GM20000 (cell line): ENCODE results near the gene AMOTL2.

ENCODE experiments used
- DNase-seq: peaks from one replicate; pipeline ENCODE4 v3.0.0; 2012; ENCODE audit warnings: low spot score
- TF ChIP-seq, protein P1 (sequence below): IDR thresholded peaks from 2 replicates; pipeline ENCODE4 v1.5.1; 2012; ENCODE audit warnings: mild to moderate bottlenecking, control low read depth; ENCODE audit errors: extremely low read depth, missing control alignments

Gene AMOTL2

GRCh38 chr3:134355416-134355815 is 18.8 kb downstream of the AMOTL2 start:
- DNase-seq, result no peak
- TF ChIP-seq, protein P1, sequence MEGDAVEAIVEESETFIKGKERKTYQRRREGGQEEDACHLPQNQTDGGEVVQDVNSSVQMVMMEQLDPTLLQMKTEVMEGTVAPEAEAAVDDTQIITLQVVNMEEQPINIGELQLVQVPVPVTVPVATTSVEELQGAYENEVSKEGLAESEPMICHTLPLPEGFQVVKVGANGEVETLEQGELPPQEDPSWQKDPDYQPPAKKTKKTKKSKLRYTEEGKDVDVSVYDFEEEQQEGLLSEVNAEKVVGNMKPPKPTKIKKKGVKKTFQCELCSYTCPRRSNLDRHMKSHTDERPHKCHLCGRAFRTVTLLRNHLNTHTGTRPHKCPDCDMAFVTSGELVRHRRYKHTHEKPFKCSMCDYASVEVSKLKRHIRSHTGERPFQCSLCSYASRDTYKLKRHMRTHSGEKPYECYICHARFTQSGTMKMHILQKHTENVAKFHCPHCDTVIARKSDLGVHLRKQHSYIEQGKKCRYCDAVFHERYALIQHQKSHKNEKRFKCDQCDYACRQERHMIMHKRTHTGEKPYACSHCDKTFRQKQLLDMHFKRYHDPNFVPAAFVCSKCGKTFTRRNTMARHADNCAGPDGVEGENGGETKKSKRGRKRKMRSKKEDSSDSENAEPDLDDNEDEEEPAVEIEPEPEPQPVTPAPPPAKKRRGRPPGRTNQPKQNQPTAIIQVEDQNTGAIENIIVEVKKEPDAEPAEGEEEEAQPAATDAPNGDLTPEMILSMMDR, result no peak

GRCh38 chr3:134354612-134355251 is 19.5 kb downstream of the AMOTL2 start:
- TF ChIP-seq, protein P1, result no peak
- DNase-seq, result no peak

DNA sequence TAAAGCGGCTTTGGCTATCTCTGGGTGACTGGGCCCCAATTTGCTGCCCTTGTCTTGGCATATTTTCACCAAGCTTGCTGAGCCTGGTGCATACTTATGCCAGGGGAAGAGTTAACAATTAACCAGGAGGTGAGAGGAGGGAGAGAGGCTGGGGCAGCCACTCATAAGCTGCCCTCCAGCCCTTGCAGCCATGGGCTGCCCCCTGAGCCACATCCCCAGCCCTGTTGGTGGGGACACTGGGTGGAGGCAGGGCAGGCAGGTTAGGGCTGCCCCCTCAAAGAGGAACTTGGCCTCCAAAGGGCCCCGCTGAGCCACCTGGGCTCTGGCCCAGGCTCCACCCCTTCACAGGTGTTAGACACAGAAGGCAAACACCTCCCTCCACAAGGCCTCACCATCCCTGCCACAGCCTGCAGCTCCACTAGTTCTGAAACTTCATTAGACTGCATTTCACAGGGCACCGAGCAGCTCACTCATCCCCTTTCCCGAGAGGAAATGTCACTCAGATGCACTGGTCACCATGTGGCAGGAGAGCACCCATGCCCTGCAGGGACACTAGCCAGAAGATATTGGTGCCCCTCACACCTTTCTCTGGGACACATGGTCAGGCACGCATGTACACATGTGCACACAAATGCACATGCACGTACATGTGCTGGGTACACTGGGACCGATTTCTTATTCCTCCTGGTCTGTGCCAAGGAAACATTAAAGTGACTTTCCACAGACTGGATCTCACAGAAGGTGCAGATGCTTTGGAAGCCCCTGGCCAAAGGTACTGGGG is 20.2 kb downstream of the AMOTL2 start:
- no peak for DNase-seq
- TF ChIP-seq, protein P1, result no peak

DNA sequence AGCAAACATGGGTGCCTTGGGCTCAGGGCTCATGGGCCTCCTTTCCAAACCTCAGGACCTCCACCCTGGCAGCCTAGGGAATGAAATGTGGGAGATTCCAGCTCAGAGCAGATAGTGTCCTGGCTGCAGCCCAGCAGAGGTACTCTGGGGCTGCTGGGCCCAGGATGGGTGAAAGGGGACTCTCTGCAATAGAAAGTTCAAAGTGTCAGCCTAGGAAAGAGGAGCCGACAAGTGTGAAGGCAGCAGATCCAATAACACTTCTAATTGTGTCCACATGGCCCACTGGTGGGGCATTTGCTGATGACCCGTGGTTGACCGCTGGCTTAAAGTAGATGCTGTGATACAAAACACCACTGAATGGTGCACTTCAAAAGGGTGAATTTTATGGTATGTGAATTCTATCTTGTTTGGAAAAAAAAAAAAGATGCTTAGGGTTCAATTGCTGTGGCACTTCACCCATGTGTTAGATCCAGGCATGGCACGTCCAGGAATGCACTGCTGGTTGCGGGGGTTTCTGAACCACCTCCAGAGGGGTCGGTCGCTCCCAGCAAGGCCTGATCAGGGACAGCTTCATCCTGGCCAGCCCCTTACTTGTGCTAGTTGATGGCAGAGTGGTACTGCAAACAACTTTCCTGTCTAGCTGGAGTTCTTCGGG is 20.9 kb downstream of the AMOTL2 start:
- TF ChIP-seq, protein P1, result no peak
- no peak for DNase-seq

DNA sequence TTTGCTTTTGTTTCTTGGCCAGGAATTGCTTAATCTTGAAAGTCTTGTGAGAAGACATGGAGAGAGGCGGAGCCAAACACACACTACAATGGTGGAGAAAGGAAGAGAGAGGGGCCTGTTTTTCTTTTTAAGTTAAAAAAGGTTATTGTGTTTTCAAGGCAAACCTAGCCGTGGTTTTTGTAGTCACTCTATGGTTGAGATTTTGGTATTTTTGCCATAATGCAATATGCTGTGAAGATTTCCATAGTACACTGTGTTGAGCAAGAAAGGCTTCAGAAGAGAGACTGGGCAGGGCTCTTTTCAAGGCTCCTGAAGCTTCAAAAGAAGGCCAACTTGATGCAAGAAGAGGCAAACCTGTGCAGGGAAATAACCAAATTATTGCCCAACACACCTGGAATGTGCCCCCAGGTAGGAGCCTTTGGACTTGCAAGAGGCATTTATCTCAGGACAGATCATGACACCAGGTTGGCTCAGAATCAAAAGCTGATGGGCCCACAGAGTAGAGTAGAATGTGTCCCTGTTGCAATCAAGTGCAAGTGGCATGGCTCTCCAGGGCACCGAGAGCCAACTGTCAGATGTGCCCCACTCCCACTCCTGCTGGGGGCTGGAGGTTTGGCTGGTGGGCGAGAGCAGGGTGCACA is 22.1 kb downstream of the AMOTL2 start:
- DNase-seq, result no peak
- TF ChIP-seq, protein P1, result no peak

DNA sequence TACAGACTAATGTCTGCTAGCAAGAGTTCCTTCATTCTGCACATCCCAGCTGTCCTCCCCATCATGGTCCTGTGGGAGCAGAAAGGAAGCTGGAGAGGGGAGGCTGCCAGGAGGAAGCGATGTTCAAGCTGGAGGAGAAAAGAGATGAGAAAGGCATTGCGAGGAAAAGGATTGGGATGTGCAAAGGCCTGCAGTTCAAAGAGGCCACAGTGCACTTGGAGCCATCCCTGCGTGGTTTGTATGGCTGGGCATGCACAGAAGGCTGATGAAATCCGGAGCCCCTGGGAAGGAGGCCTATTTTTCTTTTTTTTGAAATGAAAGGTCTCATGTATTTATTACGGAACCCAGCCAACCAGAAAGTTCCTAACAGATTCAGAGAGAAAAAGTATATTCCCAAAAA is 22.8 kb downstream of the AMOTL2 start:
- DNase-seq, result no peak

More for the DNA sequence above, 22.8 kb downstream of the AMOTL2 start:
- TF ChIP-seq, protein P1, result no peak
